ENCODE data around the gene TMEM42. TPM values are rescaled to one million over a fixed set of nuclear protein-coding genes. Genes with fewer than 3 reads are reported as not detected.
"Not testable (repeated sequence)": the region's sequence is repeated elsewhere in the genome, so short reads cannot be mapped to it uniquely, and the experiment has no call there.

Gene TMEM42
- polyA plus RNA-seq (2012; ENCODE audit: low read depth, missing spikeins) = 10.5 TPM

- TF ChIP-seq POLR2A (IDR thresholded peaks at IDR 0.05; ENCODE audit: low read depth, low read length) = peak; percentile 75
- no peak for TF ChIP-seq POU2F2 (IDR thresholded peaks at IDR 0.05; ENCODE audit: low read depth, low read length)
- peak; percentile 40; the same call in 1 of the 2 replicates for TF ChIP-seq TAF1 (IDR thresholded peaks at IDR 0.05; ENCODE audit: low read depth, low read length)
- no peak for TF ChIP-seq PAX5 (IDR thresholded peaks at IDR 0.05; ENCODE audit: insufficient read depth, low read length, severe bottlenecking)
- peak; percentile 74 for TF ChIP-seq POLR2AphosphoS5 (IDR thresholded peaks at IDR 0.05; ENCODE audit: low read depth, low read length)
- TF ChIP-seq SPI1 (IDR thresholded peaks at IDR 0.05; ENCODE audit: low read depth, low read length) = no peak
- FAIRE-seq = peak; percentile 95
These were observed at the start of gene TMEM42 for GRCh38 chr3:44861412-44862225. Gene TMEM42 (plus strand): TSS chr3:44861912. CDS start chr3:44861925, 13 bp downstream.

GRCh38 chr3:44814751-44815150 lies 47.0 kb upstream of the TMEM42 start:
- FAIRE-seq = no peak
- TF ChIP-seq POU2F2 (IDR thresholded peaks at IDR 0.05; ENCODE audit: low read depth, low read length) (no peak), SPI1 (IDR thresholded peaks at IDR 0.05; ENCODE audit: low read depth, low read length) (no peak), TAF1 (IDR thresholded peaks at IDR 0.05; ENCODE audit: low read depth, low read length) (no peak), POLR2AphosphoS5 (IDR thresholded peaks at IDR 0.05; ENCODE audit: low read depth, low read length) (no peak), PAX5 (IDR thresholded peaks at IDR 0.05; ENCODE audit: insufficient read depth, low read length, severe bottlenecking) (no peak), POLR2A (IDR thresholded peaks at IDR 0.05; ENCODE audit: low read depth, low read length) (no peak)
- no peak for DNase-seq (ENCODE audit: insufficient read length, low spot score)

More at GRCh38 chr3:44861412-44862225, at the start of gene TMEM42:
- DNase-seq (ENCODE audit: insufficient read length, low spot score) = peak; percentile 95

GRCh38 chr3:44816334-44816733 lies 45.4 kb upstream of the TMEM42 start:
- DNase-seq (ENCODE audit: insufficient read length, low spot score); FAIRE-seq: not testable (repeated sequence)

GRCh38 chr3:44821206-44821605 lies 40.5 kb upstream of the TMEM42 start:
- DNase-seq (ENCODE audit: insufficient read length, low spot score); FAIRE-seq: not testable (repeated sequence)

- TF ChIP-seq POLR2A (IDR thresholded peaks at IDR 0.05; ENCODE audit: low read depth, low read length) = no peak
- TF ChIP-seq POLR2AphosphoS5 (IDR thresholded peaks at IDR 0.05; ENCODE audit: low read depth, low read length) = no peak
- TF ChIP-seq SPI1 (IDR thresholded peaks at IDR 0.05; ENCODE audit: low read depth, low read length) = peak; percentile 89
- no peak for TF ChIP-seq TAF1 (IDR thresholded peaks at IDR 0.05; ENCODE audit: low read depth, low read length)
- FAIRE-seq = no peak
- no peak for DNase-seq (ENCODE audit: insufficient read length, low spot score)
These were observed 36.3 kb upstream of the TMEM42 start for GRCh38 chr3:44825264-44825925.

- DNase-seq (ENCODE audit: insufficient read length, low spot score) = no peak
- no peak for FAIRE-seq
- TF ChIP-seq SPI1 (IDR thresholded peaks at IDR 0.05; ENCODE audit: low read depth, low read length) (peak; percentile 70), TAF1 (IDR thresholded peaks at IDR 0.05; ENCODE audit: low read depth, low read length) (no peak)
These were observed 34.5 kb upstream of the TMEM42 start for GRCh38 chr3:44827196-44827595.

GRCh38 chr3:44831232-44831631 lies 30.5 kb upstream of the TMEM42 start:
- no peak for DNase-seq (ENCODE audit: insufficient read length, low spot score)
- FAIRE-seq = no peak
- TF ChIP-seq POLR2AphosphoS5 (IDR thresholded peaks at IDR 0.05; ENCODE audit: low read depth, low read length) = no peak
- no peak for TF ChIP-seq TAF1 (IDR thresholded peaks at IDR 0.05; ENCODE audit: low read depth, low read length)
- no peak for TF ChIP-seq POLR2A (IDR thresholded peaks at IDR 0.05; ENCODE audit: low read depth, low read length)
- TF ChIP-seq SPI1 (IDR thresholded peaks at IDR 0.05; ENCODE audit: low read depth, low read length) = no peak
- TF ChIP-seq PAX5 (IDR thresholded peaks at IDR 0.05; ENCODE audit: insufficient read depth, low read length, severe bottlenecking) = no peak
- no peak for TF ChIP-seq POU2F2 (IDR thresholded peaks at IDR 0.05; ENCODE audit: low read depth, low read length)

GRCh38 chr3:44832032-44832431 lies 29.7 kb upstream of the TMEM42 start:
- TF ChIP-seq POU2F2 (IDR thresholded peaks at IDR 0.05; ENCODE audit: low read depth, low read length) (no peak), SPI1 (IDR thresholded peaks at IDR 0.05; ENCODE audit: low read depth, low read length) (no peak), TAF1 (IDR thresholded peaks at IDR 0.05; ENCODE audit: low read depth, low read length) (no peak), PAX5 (IDR thresholded peaks at IDR 0.05; ENCODE audit: insufficient read depth, low read length, severe bottlenecking) (no peak), POLR2A (IDR thresholded peaks at IDR 0.05; ENCODE audit: low read depth, low read length) (no peak), POLR2AphosphoS5 (IDR thresholded peaks at IDR 0.05; ENCODE audit: low read depth, low read length) (no peak)
- no peak for FAIRE-seq
- DNase-seq (ENCODE audit: insufficient read length, low spot score) = no peak

GRCh38 chr3:44832965-44833364 lies 28.7 kb upstream of the TMEM42 start:
- no peak for FAIRE-seq
- no peak for DNase-seq (ENCODE audit: insufficient read length, low spot score)
- TF ChIP-seq POLR2AphosphoS5 (IDR thresholded peaks at IDR 0.05; ENCODE audit: low read depth, low read length) = no peak
- no peak for TF ChIP-seq POU2F2 (IDR thresholded peaks at IDR 0.05; ENCODE audit: low read depth, low read length)
- TF ChIP-seq TAF1 (IDR thresholded peaks at IDR 0.05; ENCODE audit: low read depth, low read length) = no peak
- no peak for TF ChIP-seq POLR2A (IDR thresholded peaks at IDR 0.05; ENCODE audit: low read depth, low read length)
- no peak for TF ChIP-seq PAX5 (IDR thresholded peaks at IDR 0.05; ENCODE audit: insufficient read depth, low read length, severe bottlenecking)
- no peak for TF ChIP-seq SPI1 (IDR thresholded peaks at IDR 0.05; ENCODE audit: low read depth, low read length)

- DNase-seq (ENCODE audit: insufficient read length, low spot score) (no peak), FAIRE-seq (no peak)
- TF ChIP-seq SPI1 (IDR thresholded peaks at IDR 0.05; ENCODE audit: low read depth, low read length) = no peak
- no peak for TF ChIP-seq POLR2A (IDR thresholded peaks at IDR 0.05; ENCODE audit: low read depth, low read length)
- TF ChIP-seq TAF1 (IDR thresholded peaks at IDR 0.05; ENCODE audit: low read depth, low read length) = no peak
- no peak for TF ChIP-seq POLR2AphosphoS5 (IDR thresholded peaks at IDR 0.05; ENCODE audit: low read depth, low read length)
- TF ChIP-seq POU2F2 (IDR thresholded peaks at IDR 0.05; ENCODE audit: low read depth, low read length) = no peak
- TF ChIP-seq PAX5 (IDR thresholded peaks at IDR 0.05; ENCODE audit: insufficient read depth, low read length, severe bottlenecking) = no peak
These were observed 28.3 kb upstream of the TMEM42 start for GRCh38 chr3:44833394-44833793.
